Stimulated activated CD8-positive, alpha-beta memory T cell treated with anti-CD3 and anti-CD28 coated beads, Interleukin-15, amount 100 ng/mL, for 1 hour (primary cell): Measurements from ENCODE around the gene RNF169.

Experiments
- DNase-seq: peaks from one replicate; pipeline ENCODE4 v3.0.0-alpha.2; 2020; ENCODE audit warnings: low read depth

Gene RNF169

DNA sequence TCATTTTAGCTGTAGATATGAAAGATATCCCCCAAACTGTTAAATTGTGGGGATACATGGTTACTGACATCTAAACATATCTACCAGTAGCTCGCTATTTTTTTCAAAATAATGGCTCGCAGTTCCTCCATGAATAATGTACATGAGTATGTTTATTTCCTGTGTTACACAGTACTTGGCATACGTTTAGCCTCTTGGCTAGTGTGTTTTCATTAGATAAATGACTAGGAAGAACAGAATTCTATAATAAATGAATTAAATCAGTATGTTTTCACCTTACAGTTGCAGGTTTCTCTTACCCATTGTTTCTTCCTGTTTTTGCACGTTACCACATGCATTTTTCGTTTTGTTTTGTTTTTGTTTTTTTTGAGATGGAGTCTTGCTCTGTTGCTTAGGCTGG is 21.8 kb downstream of the RNF169 start:
- DNase-seq, result no peak

DNA sequence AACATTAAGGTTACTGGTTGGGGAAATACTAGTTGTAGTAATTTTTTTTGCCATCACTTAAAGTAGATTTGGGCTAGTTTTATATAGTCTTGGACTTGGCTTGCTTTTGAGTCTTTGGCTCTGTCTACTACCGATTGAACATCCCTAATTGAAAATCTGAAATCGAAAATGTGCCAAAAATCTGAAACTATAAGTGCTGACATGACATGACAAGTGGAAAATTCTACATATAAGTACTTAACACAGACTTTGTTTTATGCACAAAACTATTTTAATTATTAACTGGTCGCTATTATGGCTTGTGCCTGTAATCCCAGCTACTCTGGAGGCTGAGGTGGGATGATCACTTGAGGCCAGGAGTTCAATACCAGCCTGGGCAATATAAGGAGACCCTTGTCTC is 22.5 kb downstream of the RNF169 start:
- DNase-seq, result no peak

GRCh38 chr11:74773476-74773875 is 24.8 kb downstream of the RNF169 start:
- DNase-seq, result no peak

DNA sequence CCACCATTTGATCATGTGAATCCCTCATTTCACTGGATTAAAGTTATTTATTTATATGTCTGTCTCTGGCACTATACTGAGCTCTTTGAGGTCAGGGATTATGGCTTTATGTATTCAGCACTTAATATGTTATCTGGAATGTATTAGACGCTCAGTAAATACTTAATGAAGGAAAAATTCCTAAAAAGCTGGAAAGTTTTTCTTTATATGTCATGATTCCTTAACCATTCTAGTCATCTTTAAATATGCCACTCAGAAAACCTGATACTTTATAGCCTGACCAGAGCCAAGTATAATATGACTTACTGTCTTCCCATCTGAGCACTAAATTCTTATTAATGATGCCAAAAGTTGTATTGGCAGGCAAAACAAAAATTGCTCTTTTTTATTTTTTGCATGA is 27.1 kb downstream of the RNF169 start:
- DNase-seq, result no peak

GRCh38 chr11:74776546-74776945 is 27.9 kb downstream of the RNF169 start:
- DNase-seq, result no peak

DNA sequence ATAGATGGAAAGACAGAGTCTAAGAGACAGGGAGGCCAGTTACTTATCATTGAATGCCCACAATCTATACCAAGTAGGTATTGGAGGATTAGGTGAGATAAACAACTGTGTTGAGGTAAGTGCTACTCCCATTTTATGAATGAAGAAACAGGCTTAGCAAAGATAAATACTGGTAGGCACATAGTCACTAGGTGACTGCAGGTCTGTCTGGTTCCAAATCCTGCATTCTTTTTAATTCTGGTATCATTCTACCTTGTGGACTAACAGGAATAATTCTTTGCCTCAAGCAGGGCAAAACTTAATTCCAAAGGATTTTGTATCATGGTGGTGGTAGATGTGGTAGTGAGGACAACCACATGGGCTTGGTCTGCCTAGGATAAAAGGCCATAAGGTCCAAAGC is 28.4 kb downstream of the RNF169 start:
- no peak for DNase-seq

DNA sequence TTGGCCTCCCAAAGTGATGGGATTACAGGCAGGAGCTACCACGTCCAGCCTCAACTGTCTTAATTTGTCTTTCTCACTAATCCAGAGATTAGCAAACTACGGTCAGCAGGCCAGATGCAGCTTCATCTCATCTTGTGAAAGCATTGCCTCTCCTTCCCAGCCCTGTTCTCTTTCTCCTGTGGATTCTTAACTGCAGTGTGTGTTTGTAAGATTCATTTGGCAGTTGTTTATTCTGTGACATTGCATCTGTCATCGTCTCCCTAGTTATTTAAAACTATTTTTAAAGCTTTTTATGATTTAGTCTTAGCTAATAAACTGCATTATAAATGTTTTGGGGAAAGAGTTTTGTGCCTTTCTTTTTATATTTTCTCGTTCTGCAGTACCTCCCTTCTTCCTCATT is 29.2 kb downstream of the RNF169 start:
- DNase-seq, result no peak

GRCh38 chr11:74778581-74778980 is 29.9 kb downstream of the RNF169 start:
- DNase-seq, result no peak

DNA sequence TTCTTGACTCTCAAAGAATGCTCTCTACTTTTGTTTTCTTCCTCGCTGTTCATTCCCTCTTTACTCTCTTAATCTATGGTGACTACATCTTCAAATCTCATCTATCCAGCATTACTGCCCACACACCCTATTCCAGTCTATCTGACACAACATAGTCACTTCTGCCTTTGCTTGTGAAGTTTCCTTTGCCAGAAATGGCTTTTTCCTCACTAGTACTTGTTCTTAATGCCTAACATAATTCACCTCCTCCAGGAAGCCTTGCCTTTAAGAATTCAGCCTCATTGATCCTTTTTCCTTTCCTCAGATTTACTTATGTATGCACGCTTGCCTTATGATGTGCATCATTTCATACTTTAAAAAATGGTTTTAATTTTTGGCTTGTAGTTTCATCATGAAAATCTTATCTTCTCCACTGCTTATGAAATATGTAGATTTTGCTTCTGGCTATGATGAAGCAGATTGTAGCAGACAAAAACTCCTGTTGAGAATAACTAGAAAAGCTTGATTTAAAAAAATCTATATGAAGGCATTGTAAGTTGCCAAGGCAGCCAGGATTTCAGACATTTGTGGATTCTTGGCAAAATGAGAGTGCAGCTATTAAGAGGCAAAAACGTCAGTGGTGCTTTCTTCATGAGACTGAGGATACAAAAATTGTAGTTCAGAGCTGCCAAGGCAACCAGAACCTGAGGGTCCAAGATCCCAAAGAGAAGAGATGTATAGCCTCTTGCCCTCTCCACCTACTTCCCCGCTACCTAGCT is 31.8 kb downstream of the RNF169 start:
- no peak for DNase-seq

GRCh38 chr11:74783241-74783871 is 34.7 kb downstream of the RNF169 start:
- no peak for DNase-seq

GRCh38 chr11:74784234-74784633 is 35.6 kb downstream of the RNF169 start:
- DNase-seq, result no peak

GRCh38 chr11:74784726-74785125 is 36.1 kb downstream of the RNF169 start:
- no peak for DNase-seq

DNA sequence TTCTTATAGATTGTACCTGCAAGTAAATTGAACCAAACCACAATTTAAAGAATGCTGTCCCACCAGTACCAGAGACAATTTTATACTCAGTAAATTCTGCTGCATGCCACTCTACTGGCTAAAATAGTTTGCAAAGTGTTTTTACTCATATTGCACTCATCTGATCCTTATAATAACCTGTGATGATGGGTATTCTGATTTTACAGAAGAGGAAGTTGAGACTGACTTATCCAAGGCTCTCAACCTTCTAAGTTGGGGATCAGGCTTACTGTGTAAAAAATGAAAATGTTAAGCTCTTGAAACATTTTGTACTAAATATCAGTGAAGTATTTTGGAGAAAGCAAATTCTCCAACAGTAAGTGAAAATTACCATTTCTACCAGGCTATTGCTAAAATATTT is 37.9 kb downstream of the RNF169 start:
- DNase-seq, result no peak

DNA sequence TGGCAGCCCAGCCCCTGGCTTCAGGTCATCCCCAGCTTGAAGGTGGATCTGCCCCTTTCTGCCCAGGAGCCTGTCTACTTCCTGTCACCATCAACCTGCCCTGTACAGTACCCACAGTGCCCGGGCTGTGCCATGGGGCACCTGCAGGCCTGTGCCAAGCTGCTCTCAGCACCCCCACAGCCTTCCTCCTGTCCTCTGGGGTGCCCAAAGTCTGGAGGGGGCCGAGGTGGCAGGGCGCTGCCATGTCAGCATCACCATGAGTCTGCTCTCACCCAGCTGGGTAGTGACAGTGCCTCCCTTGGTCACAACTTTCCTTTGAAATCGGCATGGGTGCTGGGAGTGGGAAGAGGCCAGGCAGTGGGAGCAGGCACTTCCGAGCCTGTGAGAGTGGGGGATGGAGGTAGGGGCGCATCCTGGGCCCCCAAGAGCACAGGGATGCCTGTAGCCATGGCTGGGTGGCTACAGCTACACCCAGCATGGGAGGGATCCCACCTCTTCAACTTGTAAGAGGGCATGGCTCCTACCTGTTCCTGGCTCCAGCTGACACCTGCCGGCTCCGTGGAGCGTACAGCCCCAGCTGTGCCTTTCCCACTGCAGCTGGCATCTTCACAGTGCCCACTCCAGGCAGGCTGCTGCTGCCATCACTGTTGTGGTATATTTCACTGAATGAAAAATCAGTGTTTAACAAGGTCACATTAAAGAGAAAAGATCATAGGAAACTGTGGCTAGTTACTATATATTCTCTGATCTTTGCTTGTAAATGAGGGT is 42.9 kb downstream of the RNF169 start:
- no peak for DNase-seq

DNA sequence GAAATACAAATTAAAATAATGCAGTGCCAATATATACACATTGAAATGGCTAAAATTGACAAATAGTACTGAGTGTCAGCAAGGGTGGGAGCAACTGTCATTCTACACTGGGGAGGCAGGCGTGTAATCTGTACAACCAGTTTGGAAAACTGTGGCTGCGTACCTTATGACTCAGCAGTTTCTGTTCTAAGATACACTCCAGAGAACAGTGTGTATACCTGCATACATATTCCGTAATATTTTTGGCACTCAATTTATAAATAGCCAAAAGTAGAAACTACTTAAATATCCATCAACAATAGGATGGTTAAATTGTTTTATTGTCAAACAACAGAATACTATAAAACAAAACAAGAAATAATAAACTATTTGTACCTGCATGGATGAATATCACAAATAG is 57.6 kb downstream of the RNF169 start:
- no peak for DNase-seq

DNA sequence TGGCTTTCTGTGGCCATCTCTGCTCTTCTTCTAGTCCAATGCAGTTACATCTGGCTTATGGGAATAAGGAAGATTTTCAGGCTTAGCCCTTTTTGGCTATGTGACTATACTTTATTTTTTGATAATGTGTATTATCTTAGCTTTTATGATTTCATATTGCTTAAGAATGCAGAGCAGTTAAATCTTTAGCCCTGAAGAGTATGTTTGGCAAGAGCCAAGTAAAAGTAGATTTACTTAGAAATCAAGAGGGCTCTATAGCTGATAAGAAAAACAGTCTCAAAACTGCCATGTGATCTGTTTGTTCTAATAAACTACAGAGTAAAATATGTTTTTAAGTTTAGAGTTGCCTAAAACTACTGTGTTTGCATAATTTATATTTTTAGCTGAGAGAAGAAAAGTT is 61.2 kb downstream of the RNF169 start:
- DNase-seq, result no peak

DNA sequence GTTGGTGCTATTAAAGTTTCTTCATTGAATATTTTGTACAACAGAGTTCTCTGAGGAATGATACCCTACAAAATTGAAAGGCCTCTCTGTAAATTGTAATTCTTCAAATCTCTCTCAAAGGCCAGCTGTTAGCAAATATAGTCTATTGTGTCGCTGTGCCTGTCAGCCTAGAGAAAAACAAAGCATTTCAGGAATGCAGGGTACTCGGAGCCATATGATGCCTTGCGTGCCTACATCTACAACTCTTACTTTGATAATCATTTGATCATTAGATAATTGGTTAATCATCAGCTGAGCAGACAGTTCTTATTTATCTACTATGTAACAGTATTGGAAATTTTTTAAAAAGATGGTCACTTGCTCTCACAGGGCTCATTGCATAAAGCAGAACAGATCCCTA is 67.3 kb downstream of the RNF169 start:
- no peak for DNase-seq

DNA sequence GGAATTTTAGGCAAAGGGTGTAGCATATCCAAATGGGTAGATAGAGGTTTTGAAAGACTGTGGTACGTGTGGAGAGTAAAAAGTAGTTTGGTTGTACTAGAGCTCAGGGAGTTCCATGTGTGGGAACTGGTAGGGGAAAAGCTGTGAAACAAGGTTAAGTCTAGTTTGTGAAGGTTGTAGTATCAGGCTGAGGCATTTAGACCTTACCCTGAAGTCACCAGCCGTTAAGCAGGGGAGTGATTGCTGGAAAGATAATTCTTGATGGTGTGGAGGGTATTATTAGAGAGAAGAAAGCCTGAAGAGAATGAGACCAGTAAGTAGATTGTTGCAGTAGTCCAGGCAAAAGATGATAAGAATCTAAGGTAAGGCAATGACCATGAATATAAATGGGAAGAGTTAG is 68.0 kb downstream of the RNF169 start:
- DNase-seq, result no peak

DNA sequence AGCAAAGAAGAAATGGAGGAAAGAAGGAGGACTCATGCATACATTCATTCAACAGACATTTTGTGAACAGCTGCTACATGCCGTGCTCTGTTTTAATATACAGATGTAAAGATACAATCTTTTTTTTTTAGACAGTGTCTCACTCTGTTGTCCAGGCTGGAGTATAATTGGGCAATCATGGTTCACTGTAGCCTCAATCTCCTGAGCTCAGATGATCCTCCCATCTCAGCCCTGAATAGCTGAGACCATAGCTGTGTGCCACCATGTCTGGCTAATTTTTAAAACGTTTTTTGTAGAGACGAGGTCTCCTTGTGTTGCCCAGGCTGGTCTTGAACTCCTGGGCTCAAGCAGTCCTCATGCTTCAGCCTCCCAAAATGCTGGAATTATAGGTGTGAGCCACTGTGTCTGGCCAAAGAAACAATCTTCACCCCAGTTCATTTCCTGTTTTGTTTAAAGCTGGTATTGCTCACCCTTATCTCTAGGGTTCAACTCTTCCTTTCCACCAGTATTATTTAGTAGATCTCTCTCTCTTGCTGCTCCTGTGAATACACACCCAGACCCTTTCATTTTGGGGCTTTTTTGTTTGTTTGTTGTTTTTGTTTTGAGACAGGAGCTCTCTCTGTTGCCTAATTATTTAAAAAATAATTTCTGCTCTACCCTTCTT is 69.8 kb downstream of the RNF169 start:
- no peak for DNase-seq

DNA sequence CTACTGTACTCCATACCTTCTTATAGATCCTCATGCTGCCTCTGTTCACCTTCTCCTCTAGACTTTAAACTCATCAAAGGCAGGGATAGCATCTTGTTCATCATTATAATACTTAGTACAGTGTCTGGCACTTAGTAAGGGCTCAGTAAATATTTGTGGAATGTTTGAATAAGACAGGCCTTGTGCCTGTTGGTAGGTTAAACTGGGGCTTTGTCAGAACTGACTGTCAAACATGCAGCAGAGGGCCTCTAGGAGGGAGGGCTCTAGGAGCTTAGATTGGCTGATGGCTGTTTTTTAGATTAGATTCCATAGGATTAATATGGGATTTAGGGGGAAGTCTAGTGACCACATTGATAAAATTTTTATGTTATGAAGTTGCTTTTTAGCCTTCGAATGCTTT is 70.8 kb downstream of the RNF169 start:
- DNase-seq, result no peak

GRCh38 chr11:74820763-74821162 is 72.1 kb downstream of the RNF169 start:
- DNase-seq, result no peak

DNA sequence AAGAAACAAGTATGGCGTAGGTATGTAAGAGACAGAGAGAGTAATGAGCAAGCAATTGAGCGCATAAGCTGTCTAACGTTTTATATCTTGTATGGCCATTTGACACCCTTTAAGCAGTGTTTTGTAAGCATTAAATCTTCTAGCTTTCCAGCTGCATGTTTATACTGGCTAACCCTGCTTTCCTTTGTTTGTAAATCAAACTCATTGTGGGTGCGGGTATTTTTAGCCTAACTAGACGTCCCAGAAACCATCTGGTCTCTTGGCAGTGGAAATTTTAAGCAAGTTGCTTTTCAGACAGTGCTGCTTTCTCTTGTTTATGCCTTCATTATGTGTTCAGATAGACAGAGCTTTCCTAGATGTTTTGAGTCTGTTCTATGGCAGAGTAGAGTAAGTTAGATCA is 73.5 kb downstream of the RNF169 start:
- no peak for DNase-seq
